NCI-H2107 treated with DMSO at 0.1 percent for 48 hours (cell line): Measurements from ENCODE around the gene AP1S2.

Experiments
- DNase-seq: peaks from one replicate; lab custom pipeline; 2025; ENCODE audit not compliant: unreplicated experiment; lab: John Stamatoyannopoulos, UW

Gene AP1S2

GRCh38 chrX:15812192-15812938 is 42.2 kb downstream of the AP1S2 start:
- no peak for DNase-seq

- DNase-seq = no peak
Measured at GRCh38 chrX:15808254-15808653, 46.4 kb downstream of the AP1S2 start.

DNA sequence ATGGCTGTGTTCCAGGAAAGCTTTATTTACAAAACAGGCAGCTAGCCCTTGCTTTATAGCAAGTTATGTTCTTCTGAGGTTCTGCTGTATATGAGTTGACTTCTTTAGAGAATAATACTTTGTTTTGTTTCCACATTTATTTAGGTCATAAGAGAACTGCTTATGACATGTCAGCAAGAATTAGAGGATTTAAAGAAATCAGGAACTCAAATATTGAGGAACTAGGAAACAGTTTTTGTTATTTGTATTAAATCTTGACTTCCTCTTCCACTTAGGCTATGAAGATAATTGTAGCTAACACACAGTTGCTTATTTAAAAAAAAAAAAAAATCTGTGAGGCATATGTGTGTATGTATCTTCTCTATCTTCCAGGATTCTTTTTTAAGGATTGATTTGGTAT is 50.0 kb downstream of the AP1S2 start:
- no peak for DNase-seq

DNA sequence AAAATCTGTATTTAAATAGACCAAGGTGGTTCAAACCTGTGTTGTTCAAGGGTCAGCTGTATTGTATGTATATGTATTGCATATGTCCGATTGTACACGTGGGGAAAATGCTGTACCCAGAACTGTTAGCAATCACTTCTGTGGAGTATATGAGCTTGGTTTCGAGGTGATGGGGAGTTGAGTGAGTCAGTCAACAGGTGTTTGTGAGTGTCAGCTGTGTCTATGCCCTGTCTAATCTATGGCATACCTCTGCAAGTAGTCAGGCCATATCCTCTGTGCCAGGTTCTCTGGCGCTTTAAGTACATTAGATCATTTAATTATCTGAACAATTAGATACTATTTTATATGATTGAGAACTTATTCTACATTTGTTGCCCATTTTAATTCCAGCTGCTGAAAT is 56.9 kb downstream of the AP1S2 start:
- no peak for DNase-seq

DNA sequence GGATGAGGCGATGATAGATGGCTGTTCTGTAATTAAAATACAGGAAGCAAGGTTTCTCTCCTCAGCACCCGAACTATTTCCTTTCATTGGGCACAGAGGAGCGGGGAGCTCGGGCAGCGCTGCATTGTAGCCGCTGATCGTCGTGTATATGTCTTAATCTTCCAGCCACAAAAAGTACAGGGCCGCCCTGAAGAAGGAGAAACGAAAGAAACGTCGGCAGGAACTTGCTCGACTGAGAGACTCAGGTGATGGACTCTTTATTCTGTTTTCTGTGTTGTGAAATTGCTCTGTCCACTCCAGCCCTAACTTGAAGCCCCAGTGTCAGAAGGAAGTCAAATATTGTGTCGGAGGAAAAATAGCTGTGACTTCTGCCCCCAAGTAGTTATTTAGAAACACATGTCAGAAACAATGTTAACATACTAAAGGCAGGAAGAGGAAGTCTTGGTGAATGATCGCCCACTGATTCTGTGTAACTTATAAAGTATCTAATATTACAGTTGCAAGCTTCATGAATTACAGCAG is 63.8 kb downstream of the AP1S2 start:
- DNase-seq = no peak

GRCh38 chrX:15789979-15790768 is 64.4 kb downstream of the AP1S2 start, which contains the start of gene ZRSR2:
Gene ZRSR2, plus strand, starts transcription at chrX:15790484. Its CDS starts 12 bp downstream, at chrX:15790496.
- DNase-seq = peak; percentile 72

DNA sequence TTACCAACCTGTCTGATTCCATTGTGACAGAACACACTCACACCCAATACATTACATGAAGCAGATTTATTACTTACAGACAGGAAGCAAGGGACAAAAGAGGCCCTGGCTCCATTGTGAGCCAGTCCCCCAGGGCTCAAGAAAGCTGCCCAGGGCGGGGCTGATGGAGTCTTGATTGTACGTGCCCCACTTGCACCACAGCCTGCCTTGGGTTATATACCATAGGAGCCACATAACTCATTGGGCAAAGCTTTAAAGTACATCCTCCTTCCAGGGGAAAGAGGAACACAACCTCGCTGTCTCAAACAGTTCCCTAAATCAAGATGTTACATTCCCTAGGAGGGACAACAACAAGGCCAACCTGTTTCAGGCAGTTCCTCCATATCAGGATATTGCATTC is 67.7 kb downstream of the AP1S2 start:
- no peak for DNase-seq

GRCh38 chrX:15785176-15785750 is 69.3 kb downstream of the AP1S2 start:
- no peak for DNase-seq

DNA sequence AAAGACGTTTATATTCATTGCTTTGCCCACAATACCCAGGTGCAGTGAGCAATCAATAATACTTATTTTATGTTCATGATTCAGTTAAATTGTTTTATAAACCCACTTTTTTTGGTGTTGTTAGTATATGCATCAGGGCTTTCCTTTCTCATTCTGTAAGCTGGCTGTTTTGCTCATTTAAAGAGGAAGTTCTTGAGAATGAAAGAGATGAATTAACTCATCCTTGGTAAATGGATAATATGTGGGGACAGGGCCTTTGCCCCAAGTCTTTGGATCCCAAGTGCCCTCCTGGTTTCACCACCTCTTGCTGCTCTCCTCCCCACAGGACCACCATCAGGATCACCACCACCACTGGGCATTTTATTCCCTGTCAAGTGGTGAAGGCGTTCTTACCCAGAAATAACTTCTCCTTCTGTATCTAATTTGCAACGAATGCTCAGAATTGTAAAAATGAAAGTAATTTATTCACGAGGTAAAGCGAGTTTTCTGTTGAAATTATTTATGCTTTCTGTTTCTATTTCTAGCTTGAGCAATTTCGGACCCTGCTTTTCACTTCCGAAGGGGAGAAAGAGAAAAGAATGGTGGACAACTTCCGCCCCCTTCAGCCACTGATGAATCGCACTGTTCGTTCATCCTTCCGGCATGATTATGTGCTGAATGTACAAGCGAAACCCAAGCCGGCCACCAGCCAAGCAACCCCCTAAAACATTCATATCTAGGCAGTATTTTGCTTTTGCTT is 72.5 kb downstream of the AP1S2 start:
- no peak for DNase-seq
